ENCODE results near the gene RPP38.
A peak's percentile ranks its signal among the peaks of the same experiment; 100 is the strongest.

Gene RPP38

DNA sequence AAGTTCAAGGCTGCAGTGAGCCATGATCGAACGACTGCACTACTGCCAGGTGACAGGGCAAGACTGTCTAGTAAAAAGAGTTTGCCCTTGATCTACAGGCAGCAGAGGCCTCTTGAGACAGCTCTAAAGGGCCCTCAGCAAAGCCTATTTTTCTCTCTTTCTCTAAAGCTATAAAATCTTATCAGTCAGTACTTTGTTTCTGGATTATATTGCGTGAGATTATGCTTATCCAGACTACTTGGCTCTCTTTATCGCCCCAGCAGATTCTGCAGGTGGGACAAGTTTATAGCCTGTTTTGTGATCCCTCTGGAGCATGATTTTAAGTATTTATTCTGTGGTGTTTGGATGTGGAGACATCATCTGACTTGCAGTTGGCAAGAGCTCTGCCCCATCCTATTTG is 2.7 kb downstream of the RPP38 start:
- CTCF ChIA-PET = interaction anchor here (0.8 to 1.1 kb wide), 4 partner anchors 9 to 271 kb away, joined by 3 to 5 read pairs (median 4); partner anchors contain the start of gene FAM171A1
- DNase-seq (ENCODE audit: low read depth, low spot score) = no peak
- TF ChIP-seq, protein P1, sequence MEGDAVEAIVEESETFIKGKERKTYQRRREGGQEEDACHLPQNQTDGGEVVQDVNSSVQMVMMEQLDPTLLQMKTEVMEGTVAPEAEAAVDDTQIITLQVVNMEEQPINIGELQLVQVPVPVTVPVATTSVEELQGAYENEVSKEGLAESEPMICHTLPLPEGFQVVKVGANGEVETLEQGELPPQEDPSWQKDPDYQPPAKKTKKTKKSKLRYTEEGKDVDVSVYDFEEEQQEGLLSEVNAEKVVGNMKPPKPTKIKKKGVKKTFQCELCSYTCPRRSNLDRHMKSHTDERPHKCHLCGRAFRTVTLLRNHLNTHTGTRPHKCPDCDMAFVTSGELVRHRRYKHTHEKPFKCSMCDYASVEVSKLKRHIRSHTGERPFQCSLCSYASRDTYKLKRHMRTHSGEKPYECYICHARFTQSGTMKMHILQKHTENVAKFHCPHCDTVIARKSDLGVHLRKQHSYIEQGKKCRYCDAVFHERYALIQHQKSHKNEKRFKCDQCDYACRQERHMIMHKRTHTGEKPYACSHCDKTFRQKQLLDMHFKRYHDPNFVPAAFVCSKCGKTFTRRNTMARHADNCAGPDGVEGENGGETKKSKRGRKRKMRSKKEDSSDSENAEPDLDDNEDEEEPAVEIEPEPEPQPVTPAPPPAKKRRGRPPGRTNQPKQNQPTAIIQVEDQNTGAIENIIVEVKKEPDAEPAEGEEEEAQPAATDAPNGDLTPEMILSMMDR (IDR thresholded peaks at IDR 0.05; ENCODE audit: insufficient read depth, low read length, missing control alignments) = no peak
- H3K4me3 ChIP-seq (ENCODE audit: low read depth, low read length) = no peak overlapping the region
- POLR2A ChIA-PET = interaction anchor here (0.7 kb wide), 1 partner anchor 24 kb away, joined by 3 read pairs; no protein-coding TSS in a partner anchor

- POLR2A ChIA-PET = no interaction called here
- no peak overlapping the region for H3K4me3 ChIP-seq (ENCODE audit: low read depth, low read length)
- no peak for DNase-seq (ENCODE audit: low read depth, low spot score)
- CTCF ChIA-PET = interaction anchor here (0.6 to 2.0 kb wide), 6 partner anchors 10 to 1365 kb away, joined by 3 to 7 read pairs (median 4); no protein-coding TSS in a partner anchor
- TF ChIP-seq, protein P1 (IDR thresholded peaks at IDR 0.05; ENCODE audit: insufficient read depth, low read length, missing control alignments) = no peak
Measured at GRCh38 chr10:15103513-15103912, 6.4 kb downstream of the RPP38 start.

DNA sequence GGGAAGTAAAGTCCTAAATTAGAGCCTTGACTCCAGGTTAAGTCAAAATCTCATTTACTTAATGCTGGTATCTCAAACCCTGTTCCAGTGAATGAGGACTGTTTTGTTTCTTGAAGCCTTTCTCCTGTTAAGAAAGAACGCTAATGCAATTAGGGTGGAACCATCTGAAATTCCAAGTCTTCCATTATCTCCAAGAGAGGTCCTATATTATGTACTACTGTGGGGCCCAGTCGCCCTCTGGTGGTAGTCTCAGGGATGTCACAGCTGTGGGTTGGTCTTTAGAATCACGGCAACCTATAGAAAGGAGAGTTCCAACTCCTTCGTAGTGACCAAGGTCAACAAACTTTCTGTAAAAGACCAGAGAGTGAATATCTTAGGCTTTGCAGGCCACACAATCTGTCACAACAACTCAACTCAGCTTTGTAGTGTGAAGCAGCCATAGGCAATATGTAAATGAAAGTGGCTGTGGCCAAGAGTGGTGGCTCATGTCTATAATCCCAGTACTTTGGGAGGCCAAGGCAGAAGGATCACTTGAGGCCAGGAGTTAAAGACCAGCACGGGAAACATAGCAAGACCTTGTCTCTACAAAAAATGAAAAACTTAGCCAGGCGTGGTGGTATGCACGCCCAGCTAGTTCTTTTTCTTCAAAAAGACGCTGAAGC is 9.3 kb downstream of the RPP38 start:
- CTCF ChIA-PET = interaction anchor here (0.8 to 3.0 kb wide), 14 partner anchors 9 to 607 kb away, joined by 3 to 24 read pairs (median 4); partner anchors contain the start of genes CDNF, DCLRE1C, HSPA14 and MEIG1
- POLR2A ChIA-PET = no interaction called here
- DNase-seq (ENCODE audit: low read depth, low spot score) = no peak
- H3K4me3 ChIP-seq (ENCODE audit: low read depth, low read length) = no peak overlapping the region
- TF ChIP-seq, protein P1 (IDR thresholded peaks at IDR 0.05; ENCODE audit: insufficient read depth, low read length, missing control alignments) = peak; percentile 84

DNA sequence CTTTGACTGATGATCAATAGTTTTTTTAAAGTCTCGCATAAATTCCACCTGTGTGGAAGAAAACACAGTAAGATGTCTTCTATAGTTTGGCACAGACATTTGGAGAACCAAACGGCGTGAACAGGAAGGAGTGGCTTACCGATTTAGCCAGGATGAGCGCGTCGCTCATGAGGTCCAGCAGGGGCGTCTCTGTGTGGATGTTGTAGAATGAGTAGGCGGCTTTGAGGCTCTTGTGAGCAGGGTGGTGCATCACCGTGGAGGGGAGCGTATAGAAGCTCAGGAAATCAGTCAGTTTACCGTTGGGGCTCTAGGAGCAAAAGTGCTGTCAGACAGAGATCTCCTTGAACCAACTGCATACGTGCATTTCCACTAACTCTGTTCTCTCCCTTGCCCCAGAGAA is 15.5 kb downstream of the RPP38 start:
- H3K4me3 ChIP-seq (ENCODE audit: low read depth, low read length) = no peak overlapping the region
- POLR2A ChIA-PET = no interaction called here
- TF ChIP-seq, protein P1 (IDR thresholded peaks at IDR 0.05; ENCODE audit: insufficient read depth, low read length, missing control alignments) = no peak
- CTCF ChIA-PET = interaction anchor here (1.2 to 2.1 kb wide), 3 partner anchors 9 to 126 kb away, joined by 3 to 5 read pairs (median 5); no protein-coding TSS in a partner anchor
- no peak for DNase-seq (ENCODE audit: low read depth, low spot score)

- POLR2A ChIA-PET = no interaction called here
- TF ChIP-seq, protein P1 (IDR thresholded peaks at IDR 0.05; ENCODE audit: insufficient read depth, low read length, missing control alignments) = no peak
- DNase-seq (ENCODE audit: low read depth, low spot score) = no peak
- H3K4me3 ChIP-seq (ENCODE audit: low read depth, low read length) = no peak overlapping the region
- CTCF ChIA-PET = interaction anchor here (0.5 to 2.1 kb wide), 6 partner anchors 10 to 187 kb away, joined by 3 to 5 read pairs (median 4); no protein-coding TSS in a partner anchor
Measured at GRCh38 chr10:15113766-15114165, 16.6 kb downstream of the RPP38 start.

- no peak overlapping the region for H3K4me3 ChIP-seq (ENCODE audit: low read depth, low read length)
- POLR2A ChIA-PET = no interaction called here
- TF ChIP-seq, protein P1 (IDR thresholded peaks at IDR 0.05; ENCODE audit: insufficient read depth, low read length, missing control alignments) = no peak
- CTCF ChIA-PET = interaction anchor here (2.8 to 4.0 kb wide), 2 partner anchors 10 to 14 kb away, joined by 7 to 24 read pairs; no protein-coding TSS in a partner anchor
- DNase-seq (ENCODE audit: low read depth, low spot score) = no peak
Measured at GRCh38 chr10:15116225-15116624, 19.1 kb downstream of the RPP38 start.
